Activated T-cell treated with anti-CD3 and anti-CD28 coated beads, Interleukin-2, amount 50 U/mL, for 4 hours (primary cell): ENCODE measurements around the gene C17orf107. TPM values are rescaled to one million over a fixed set of nuclear protein-coding genes. Genes with fewer than 3 reads are reported as not detected.

Experiments used
- ATAC-seq, 2 donors: fragments of 200-7000 bp; cut with Tn5 transposase; one replicate each; pipeline ENCODE4 v1.10.0; 2021
- DNase-seq: peaks from one replicate; pipeline ENCODE4 v3.0.0-alpha.2; 2020
- H3K27me3 Mint-ChIP-seq: one replicate; pipeline ENCODE4 v1.8.0; 2021; ENCODE audit warnings: low read depth, mixed read lengths
- H3K36me3 Mint-ChIP-seq: one replicate; pipeline ENCODE4 v1.8.0; 2022; ENCODE audit warnings: mixed read lengths; ENCODE audit not compliant: insufficient read depth
- H3K4me1 Mint-ChIP-seq: one replicate; pipeline ENCODE4 v1.8.0; 2021; ENCODE audit warnings: low read depth, mixed read lengths
- H3K4me3 Mint-ChIP-seq: one replicate; pipeline ENCODE4 v1.8.0; 2021; ENCODE audit warnings: mild to moderate bottlenecking, moderate library complexity, mixed read lengths
- H3K9me3 Mint-ChIP-seq: one replicate; pipeline ENCODE4 v1.8.0; 2021; ENCODE audit warnings: mixed read lengths
- total RNA-seq, 3 donors: library from RNA; stranded (reverse); gene quantifications; one replicate each; pipeline ENCODE4 v1.2.1, GENCODE V29; 2021

C17orf107 gene
- total RNA-seq, 3 donors from 2014 or later, result 1.5 to 3.6 (median 2.7) TPM

GRCh38 chr17:4891411-4892410 is 7.6 kb upstream of the C17orf107 start:
- H3K36me3 Mint-ChIP-seq, result peaks cover 17% of the 10 kb centered on the region
- H3K4me3 Mint-ChIP-seq, result no peak overlapping the region
- H3K27me3 Mint-ChIP-seq, result no peaks in the 10 kb centered on the region
- no peaks in the 10 kb centered on the region for H3K9me3 Mint-ChIP-seq
- H3K4me1 Mint-ChIP-seq, result peaks cover 2% of the 10 kb centered on the region
- DNase-seq (no peak), ATAC-seq (no peak)

DNA sequence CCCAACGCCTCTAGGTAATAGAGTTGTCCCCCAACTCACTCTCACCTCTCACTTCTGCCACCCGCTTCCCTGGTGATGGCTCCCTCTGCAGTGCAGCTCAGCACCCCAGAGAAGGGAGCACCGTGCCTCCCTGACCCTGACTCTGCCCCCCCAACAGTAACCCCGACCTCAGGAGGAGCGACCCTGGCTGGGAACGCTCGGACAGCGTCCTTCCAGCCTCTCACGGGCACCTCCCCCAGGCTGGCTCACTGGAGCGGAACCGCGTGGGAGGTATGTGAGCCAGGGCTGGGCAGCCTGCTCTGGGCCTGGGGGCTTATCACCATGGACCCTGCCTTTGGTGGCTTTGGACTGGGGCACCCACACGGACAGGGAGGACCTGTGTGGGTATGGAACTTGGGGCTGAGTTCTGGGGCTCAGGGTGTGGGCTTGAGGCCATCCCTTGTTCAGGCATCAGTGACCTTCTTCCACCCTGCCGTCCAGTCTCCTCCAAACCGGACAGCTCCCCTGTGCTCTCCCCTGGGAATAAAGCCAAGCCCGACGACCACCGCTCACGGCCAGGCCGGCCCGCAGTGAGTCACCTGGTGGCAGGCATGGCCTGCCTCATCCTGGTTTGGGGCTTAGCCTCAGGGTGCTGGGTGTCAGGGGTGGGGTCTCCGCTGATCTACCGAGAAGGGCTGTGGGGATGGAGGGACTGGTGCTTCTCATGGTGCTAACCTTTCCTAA is 6.7 kb upstream of the C17orf107 start:
- DNase-seq (no peak), ATAC-seq (no peak)
- H3K4me1 Mint-ChIP-seq, result peaks cover 2% of the 10 kb centered on the region
- no peaks in the 10 kb centered on the region for H3K27me3 Mint-ChIP-seq
- peaks cover 17% of the 10 kb centered on the region for H3K36me3 Mint-ChIP-seq
- no peak overlapping the region for H3K4me3 Mint-ChIP-seq
- no peaks in the 10 kb centered on the region for H3K9me3 Mint-ChIP-seq

DNA sequence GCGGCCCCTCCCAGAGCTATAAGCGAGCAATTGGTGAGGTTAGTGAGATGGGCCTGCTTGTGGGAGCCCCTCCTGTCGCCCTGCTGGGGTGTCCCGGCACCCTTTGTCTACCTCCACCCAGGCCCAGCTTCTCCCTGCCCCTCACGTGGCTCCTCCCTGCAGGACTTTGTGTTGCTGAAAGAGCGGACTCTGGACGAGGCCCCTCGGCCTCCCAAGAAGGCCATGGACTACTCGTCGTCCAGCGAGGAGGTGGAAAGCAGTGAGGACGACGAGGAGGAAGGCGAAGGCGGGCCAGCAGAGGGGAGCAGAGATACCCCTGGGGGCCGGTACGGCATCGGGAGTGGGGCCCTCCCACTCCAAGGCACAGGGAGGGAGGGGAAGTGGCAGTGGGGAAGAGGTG is 6.1 kb upstream of the C17orf107 start:
- Mint-ChIP-seq H3K36me3 (peaks cover 17% of the 10 kb centered on the region), H3K4me3 (no peak overlapping the region), H3K9me3 (no peaks in the 10 kb centered on the region), H3K4me1 (peaks cover 3% of the 10 kb centered on the region), H3K27me3 (no peaks in the 10 kb centered on the region)
- ATAC-seq (no peak), DNase-seq (no peak)

DNA sequence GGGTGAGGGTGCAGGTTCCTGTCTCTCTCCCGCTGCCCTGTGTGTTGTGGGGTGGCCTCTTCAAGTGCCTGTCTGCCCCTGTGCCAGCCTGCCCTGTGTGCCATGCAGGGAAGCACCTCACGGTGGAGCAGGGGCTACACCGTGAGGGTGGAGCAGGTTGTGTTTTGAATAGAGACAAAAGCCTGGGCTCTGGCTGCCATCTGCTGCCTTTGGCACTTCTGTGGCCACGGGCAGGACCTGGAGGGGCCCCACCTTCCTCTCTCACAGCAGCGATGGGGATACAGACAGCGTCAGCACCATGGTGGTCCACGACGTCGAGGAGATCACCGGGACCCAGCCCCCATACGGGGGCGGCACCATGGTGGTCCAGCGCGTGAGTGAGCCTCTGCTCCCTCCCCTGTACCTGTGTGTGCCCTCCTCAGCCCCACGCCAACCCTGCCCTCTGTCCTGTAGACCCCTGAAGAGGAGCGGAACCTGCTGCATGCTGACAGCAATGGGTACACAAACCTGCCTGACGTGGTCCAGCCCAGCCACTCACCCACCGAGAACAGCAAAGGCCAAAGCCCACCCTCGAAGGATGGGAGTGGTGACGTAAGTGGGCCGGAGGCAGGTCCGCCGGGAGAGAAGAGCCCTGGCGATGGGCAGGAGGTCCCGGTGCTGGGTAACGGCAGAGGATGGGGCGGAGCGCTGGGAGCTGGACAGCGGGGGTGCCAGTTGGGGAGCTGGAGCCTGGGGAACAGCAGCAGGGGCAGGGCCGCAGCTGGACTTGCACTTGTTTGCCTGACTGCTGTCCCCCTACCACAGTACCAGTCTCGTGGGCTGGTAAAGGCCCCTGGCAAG is 5.4 kb upstream of the C17orf107 start:
- Mint-ChIP-seq H3K4me3 (no peak overlapping the region), H3K27me3 (no peaks in the 10 kb centered on the region), H3K36me3 (peaks cover 16% of the 10 kb centered on the region), H3K9me3 (no peaks in the 10 kb centered on the region), H3K4me1 (peaks cover 7% of the 10 kb centered on the region)
- ATAC-seq (no peak), DNase-seq (no peak)

GRCh38 chr17:4895121-4895520 is 4.2 kb upstream of the C17orf107 start:
- Mint-ChIP-seq H3K4me3 (no peak overlapping the region), H3K4me1 (peaks cover 13% of the 10 kb centered on the region), H3K27me3 (no peaks in the 10 kb centered on the region), H3K36me3 (peaks cover 14% of the 10 kb centered on the region), H3K9me3 (no peaks in the 10 kb centered on the region)
- ATAC-seq, result no peak
- DNase-seq, result no peak

GRCh38 chr17:4895657-4896331 is 3.5 kb upstream of the C17orf107 start:
- Mint-ChIP-seq H3K9me3 (no peaks in the 10 kb centered on the region), H3K4me3 (no peak overlapping the region), H3K36me3 (peaks cover 12% of the 10 kb centered on the region), H3K27me3 (no peaks in the 10 kb centered on the region), H3K4me1 (peaks cover 15% of the 10 kb centered on the region)
- ATAC-seq (no peak), DNase-seq (no peak)

DNA sequence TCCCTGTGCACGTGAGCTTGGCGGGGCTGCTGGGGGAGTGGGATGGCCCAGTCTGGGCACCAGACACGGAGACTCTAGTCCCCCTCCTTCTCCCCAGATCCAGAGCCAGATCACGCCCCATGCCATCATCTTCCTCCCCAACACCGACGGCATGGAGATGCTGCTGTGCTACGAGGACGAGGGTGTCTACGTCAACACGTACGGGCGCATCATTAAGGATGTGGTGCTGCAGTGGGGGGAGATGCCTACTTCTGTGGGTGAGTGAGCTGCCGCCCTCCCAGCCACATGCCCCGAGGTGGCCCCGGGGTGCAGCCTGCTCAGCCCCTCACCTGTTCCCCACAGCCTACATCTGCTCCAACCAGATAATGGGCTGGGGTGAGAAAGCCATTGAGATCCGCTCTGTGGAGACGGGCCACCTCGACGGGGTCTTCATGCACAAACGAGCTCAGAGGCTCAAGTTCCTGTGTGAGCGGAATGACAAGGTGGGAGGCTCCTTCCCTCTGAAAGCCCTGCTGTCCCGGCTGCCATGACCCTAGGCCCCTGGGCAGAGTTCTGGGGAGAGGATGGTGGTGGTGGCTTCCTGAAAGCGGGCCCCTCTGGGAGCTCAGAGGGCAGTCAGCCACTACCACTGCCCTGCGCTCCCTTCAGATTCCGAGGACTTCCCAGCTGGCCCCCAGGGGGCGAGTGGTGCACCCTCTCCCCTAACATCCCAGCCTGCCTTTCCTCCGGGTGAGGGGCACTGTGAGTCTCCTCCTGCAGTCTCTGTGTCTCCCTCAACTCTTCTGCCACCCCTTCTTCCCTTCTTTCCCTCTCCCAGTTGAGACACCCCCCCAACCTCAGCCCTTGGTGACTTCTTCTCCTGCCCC is 2.8 kb upstream of the C17orf107 start:
- H3K4me3 Mint-ChIP-seq, result no peak overlapping the region
- no peak for DNase-seq
- peaks cover 18% of the 10 kb centered on the region for H3K4me1 Mint-ChIP-seq
- H3K27me3 Mint-ChIP-seq, result no peaks in the 10 kb centered on the region
- peaks cover 12% of the 10 kb centered on the region for H3K36me3 Mint-ChIP-seq
- H3K9me3 Mint-ChIP-seq, result no peaks in the 10 kb centered on the region
- no peak for ATAC-seq

- ATAC-seq, result no peak
- H3K9me3 Mint-ChIP-seq, result no peaks in the 10 kb centered on the region
- H3K4me3 Mint-ChIP-seq, result no peak overlapping the region
- H3K36me3 Mint-ChIP-seq, result peaks cover 12% of the 10 kb centered on the region
- DNase-seq, result no peak
- H3K4me1 Mint-ChIP-seq, result peaks cover 19% of the 10 kb centered on the region
- H3K27me3 Mint-ChIP-seq, result no peaks in the 10 kb centered on the region
These were observed 2.1 kb upstream of the C17orf107 start for GRCh38 chr17:4897198-4897687.

DNA sequence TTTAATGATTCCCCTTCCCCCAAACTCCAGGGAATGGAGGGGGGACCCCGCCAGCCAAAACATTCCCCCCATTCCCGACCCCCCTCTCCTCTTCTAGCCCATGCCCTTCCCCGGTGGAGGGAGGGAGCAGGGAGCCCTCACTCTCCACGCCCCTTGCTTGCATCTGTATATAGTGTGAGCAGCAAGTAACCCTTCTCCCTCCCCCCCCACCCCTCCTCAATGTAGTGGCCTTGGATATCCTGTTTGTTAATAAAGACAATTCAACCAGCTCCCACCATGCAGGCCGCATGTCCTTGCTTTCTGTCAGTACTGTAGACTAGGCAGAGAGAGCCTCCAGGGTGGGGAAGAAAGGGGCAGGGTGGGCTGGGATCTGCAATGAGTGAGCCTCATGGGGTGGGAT is 1.6 kb upstream of the C17orf107 start:
- no peak overlapping the region for H3K4me3 Mint-ChIP-seq
- peaks cover 9% of the 10 kb centered on the region for H3K36me3 Mint-ChIP-seq
- no peaks in the 10 kb centered on the region for H3K27me3 Mint-ChIP-seq
- no peak for DNase-seq
- no peak for ATAC-seq
- no peaks in the 10 kb centered on the region for H3K9me3 Mint-ChIP-seq
- H3K4me1 Mint-ChIP-seq, result peaks cover 24% of the 10 kb centered on the region

- H3K9me3 Mint-ChIP-seq, result no peaks in the 10 kb centered on the region
- H3K27me3 Mint-ChIP-seq, result no peaks in the 10 kb centered on the region
- H3K4me3 Mint-ChIP-seq, result peak overlapping the region; percentile 67
These were observed 985 bp upstream of the C17orf107 start for GRCh38 chr17:4898351-4898750.

DNA sequence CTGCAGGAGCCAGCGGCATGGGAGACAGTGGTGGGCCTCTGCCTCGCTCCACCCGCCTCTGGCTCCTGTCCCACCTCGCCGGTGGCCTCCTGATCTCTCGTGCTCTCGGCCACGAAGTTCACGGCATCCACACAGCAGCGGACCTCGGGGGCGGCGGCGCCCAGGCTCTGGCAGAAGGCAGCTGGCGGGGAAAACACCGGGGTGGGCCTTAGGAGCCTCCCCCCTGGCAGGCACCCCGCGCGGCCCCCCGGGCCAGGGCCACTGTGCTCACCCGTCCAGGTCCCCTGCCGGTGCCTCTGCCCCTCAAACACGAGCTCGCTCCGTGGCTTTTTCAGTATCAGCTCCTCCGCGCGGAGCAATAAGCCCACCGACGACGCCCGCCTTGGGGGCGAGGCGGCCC is 409 bp upstream of the C17orf107 start:
- peak overlapping the region; percentile 67 for H3K4me3 Mint-ChIP-seq
- ATAC-seq, result peak; percentile 3 to 8

More at GRCh38 chr17:4898351-4898750, 985 bp upstream of the C17orf107 start:
- Mint-ChIP-seq H3K36me3 (peaks cover 9% of the 10 kb centered on the region), H3K4me1 (peaks cover 30% of the 10 kb centered on the region)
- no peak for DNase-seq
- ATAC-seq, result no peak

GRCh38 chr17:4900231-4901107 is 1.1 kb downstream of the C17orf107 start:
- peaks cover 34% of the 10 kb centered on the region for H3K4me1 Mint-ChIP-seq
- H3K27me3 Mint-ChIP-seq, result no peaks in the 10 kb centered on the region
- peak overlapping the region; percentile 85 for H3K4me3 Mint-ChIP-seq
- H3K9me3 Mint-ChIP-seq, result no peaks in the 10 kb centered on the region
- H3K36me3 Mint-ChIP-seq, result peaks cover 5% of the 10 kb centered on the region
- ATAC-seq (no peak), DNase-seq (peak; percentile 46)

More for the DNA sequence above, 409 bp upstream of the C17orf107 start:
- peaks cover 34% of the 10 kb centered on the region for H3K4me1 Mint-ChIP-seq
- no peaks in the 10 kb centered on the region for H3K27me3 Mint-ChIP-seq
- no peaks in the 10 kb centered on the region for H3K9me3 Mint-ChIP-seq
- no peak for DNase-seq
- peaks cover 9% of the 10 kb centered on the region for H3K36me3 Mint-ChIP-seq
